GM12872 (cell line): ENCODE data around the gene B4GALT5.

Source experiments
- CTCF ChIP-seq: IDR thresholded peaks from 3 replicates; pipeline ENCODE4 v1.5.1; 2011; ENCODE audit warnings: low read depth, mild to moderate bottlenecking, low read length, moderate library complexity; ENCODE audit not compliant: insufficient read depth

Gene B4GALT5

DNA sequence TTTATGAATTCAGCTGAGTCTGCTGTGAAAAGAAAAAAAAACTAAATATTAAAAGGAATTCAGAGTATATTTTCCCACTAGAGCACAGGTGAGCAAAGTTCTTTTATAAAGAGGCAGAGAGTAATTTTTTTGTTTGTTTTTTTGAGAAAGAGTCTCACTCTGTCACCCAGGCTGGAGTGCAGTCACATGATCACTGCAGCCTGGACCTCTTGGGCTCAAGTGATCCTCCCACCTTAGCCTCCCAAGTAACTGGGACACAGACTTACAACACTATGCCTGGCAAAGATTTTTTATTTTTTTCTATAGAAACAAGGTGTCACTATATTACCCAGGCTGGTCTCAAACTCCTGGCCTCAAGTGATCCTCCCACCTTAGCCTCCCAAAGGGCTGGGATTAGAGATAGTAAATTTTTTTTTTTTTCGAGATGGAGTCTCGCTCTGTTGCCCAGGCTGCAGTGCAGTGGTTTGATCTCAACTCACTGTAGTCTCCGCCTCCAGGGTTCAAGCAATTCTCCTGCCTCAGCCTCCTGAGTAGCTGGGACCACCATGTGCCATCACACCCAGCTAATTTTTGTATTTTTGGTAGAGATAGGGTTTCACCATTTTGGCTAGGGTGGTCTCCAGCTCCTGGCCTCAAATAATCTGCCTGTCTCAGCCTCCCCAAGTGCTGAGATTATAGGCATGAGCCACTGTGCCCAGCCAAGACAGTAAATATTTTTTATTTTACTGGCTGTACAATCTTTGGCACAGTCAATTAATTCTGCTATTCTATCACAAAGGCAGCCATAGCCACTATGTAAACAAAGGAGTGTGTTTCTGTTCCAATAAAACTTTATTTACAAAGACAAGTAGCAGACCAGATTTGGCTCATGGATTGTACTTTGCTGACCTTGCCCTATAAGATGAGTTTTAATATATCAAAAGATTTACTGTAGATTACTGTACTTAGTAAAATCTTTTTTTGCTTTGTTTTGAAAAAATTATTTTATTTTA is 14.5 kb upstream of the B4GALT5 start:
- TF ChIP-seq CTCF, result no peak

- TF ChIP-seq CTCF, result no peak
Observed at GRCh38 chr20:49727478-49727877, 13.8 kb upstream of the B4GALT5 start.

DNA sequence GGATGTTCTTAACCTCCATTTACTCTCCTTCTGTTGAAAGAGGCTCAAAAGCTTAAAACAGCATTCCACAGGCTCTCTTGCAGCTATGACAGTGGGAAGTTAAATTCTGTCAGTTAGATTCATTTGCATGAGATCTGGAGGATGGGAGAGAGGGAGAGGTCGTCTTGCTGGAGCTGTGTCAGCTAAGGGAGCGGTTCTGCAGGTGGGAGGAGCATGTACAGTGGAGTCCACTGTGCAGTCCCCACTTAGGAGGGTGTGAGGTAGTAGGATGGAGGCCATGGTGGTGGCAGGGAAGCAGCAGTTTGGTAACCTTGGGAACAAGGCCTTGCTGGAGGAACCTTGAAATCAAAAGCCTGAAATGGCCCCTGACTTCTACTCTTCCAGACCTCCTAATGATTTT is 12.0 kb upstream of the B4GALT5 start:
- TF ChIP-seq CTCF, result no peak

DNA sequence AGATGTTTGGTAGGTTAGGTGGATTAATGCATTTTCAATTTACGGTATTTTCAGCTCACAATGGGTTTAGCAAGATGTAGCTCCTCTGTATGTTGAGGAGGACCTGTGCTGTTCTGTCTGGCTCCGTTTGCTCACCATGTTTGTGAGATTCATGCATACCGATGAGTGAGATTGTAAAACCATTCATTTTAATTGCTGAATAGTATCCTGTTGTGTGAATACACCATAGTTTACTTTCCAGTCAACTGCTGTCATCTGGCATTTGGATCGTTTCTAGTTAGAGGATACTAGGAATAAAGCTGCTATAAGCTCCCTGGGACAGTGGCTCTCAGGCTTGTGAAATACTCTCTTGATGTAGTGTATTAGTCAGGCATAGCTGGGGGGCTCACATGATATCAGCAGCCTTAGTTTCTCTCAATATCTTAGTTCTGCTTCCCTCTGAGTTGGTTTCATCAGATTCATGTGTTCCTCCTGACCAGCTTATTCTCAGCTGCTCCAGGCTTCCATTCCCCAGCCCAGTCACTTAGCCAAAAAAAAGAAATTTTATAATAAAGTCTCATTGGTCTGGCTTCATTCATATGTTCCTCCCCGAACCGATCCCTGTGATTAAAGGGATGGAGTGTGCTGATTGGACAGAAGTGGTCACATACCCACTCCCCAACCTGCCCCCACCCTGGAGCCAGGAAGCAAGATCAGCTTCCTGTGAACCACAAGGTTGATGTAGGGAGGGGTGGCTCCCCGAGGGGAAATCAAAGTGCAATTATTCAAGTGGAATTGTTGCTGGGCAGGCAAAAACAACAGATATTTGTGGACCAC is 10.9 kb upstream of the B4GALT5 start:
- no peak for TF ChIP-seq CTCF

DNA sequence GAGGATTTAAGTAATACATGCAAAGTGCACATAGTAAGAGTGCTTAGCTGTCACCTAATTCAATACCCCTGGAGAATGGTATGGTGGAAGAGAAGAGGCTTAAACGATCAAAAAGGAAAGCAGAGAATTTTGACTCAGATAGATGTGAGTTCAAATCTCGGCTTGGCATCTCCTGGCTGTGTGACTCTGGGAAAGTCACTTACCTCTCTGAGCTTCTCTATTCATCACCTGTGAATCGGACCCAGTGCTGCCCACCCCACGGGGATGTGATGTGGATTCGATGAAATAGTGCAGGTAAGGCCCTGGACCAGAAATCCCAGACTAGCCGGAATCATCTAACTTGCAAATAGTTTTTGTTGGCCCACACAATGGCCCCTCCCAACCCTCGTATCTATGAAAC is 1.8 kb upstream of the B4GALT5 start:
- TF ChIP-seq CTCF, result no peak

- no peak for TF ChIP-seq CTCF
Observed at GRCh38 chr20:49712996-49713752, 504 bp downstream of the B4GALT5 start.

GRCh38 chr20:49712646-49712995 is 1.1 kb downstream of the B4GALT5 start:
- TF ChIP-seq CTCF, result no peak
